B cell (primary cell): ENCODE data around the gene NRF1. TPM values are rescaled to one million over a fixed set of nuclear protein-coding genes. Genes with fewer than 3 reads are reported as not detected.

Source experiments
- ATAC-seq: fragments of 200-7000 bp; cut with Tn5 transposase; one replicate; pipeline ENCODE4 v1.10.0; 2021; ENCODE audit warnings: low read depth, mild to moderate bottlenecking, moderate number of reproducible peaks, moderate library complexity
- CTCF ChIA-PET: fragments of 350-600 bp; sonication (Branson Sonifier 250); formaldehyde crosslinking; loops from one replicate; lab custom pipeline; 2021; ENCODE audit warnings: antibody characterized with exemption, inconsistent platforms; lab: Charles Lee
- POLR2A ChIA-PET: fragments of 350-600 bp; sonication (Branson Sonifier 250); formaldehyde crosslinking; loops from one replicate; lab custom pipeline; 2021; ENCODE audit warnings: antibody characterized with exemption; lab: Charles Lee
- DNase-seq: peaks from one replicate; pipeline ENCODE4 v3.0.0; 2013
- H2AFZ ChIP-seq: 2 replicates; pipeline ENCODE4 v1.6.1; 2012; ENCODE audit warnings: mild to moderate bottlenecking, low read depth, low read length; ENCODE audit not compliant: insufficient read depth, poor library complexity, severe bottlenecking
- H3K27ac ChIP-seq, 2 donors: 1 replicate in 1 of 2; 2 replicates in 1 of 2; pipeline ENCODE4 v1.5.1; 2012 to 2013; ENCODE audit warnings: low read length in 2 of 2, mild to moderate bottlenecking in 2 of 2, moderate library complexity in 1 of 2
- H3K27me3 ChIP-seq, 4 experiments: fragments of 200-600 bp in 1 of 4; sonication (generic) in 1 of 4; replicated peaks in 1 of 4; 1 replicate in 2 of 4; 2 replicates in 2 of 4; pipeline versions ENCODE4 v1.6.1 to v1.7.0; 2013 to 2016; ENCODE audit warnings: low read length in 3 of 4, mild to moderate bottlenecking in 2 of 4, mixed read lengths in 1 of 4, moderate library complexity in 1 of 4; ENCODE audit not compliant: insufficient read depth in 4 of 4, control insufficient read depth in 3 of 4; ENCODE audit errors: control extremely low read depth in 1 of 4
- H3K36me3 ChIP-seq, 2 experiments: replicated peaks in 1 of 2; 1 replicate in 1 of 2; 2 replicates in 1 of 2; pipeline versions ENCODE4 v1.6.1 to v1.7.1; 2013; ENCODE audit warnings: low read length in 1 of 2; ENCODE audit not compliant: insufficient read depth in 2 of 2, control insufficient read depth in 1 of 2; ENCODE audit errors: control extremely low read depth in 1 of 2, extremely low read depth in 1 of 2
- H3K4me1 ChIP-seq, 2 donors: fragments of 200-600 bp in 1 of 2; sonication (generic) in 1 of 2; 1 replicate in 1 of 2; 2 replicates in 1 of 2; pipeline versions ENCODE4 v1.5.1 to v1.6.1; 2013 to 2017; ENCODE audit warnings: low read length in 2 of 2; ENCODE audit not compliant: control insufficient read depth in 2 of 2, insufficient read depth in 2 of 2
- H3K4me2 ChIP-seq: replicated peaks from 2 replicates; pipeline ENCODE3; 2012; ENCODE audit warnings: mild to moderate bottlenecking, low read depth, low read length; ENCODE audit not compliant: poor library complexity, severe bottlenecking
- H3K4me3 ChIP-seq, 5 experiments: fragments of 200-600 bp in 1 of 5; sonication (generic) in 1 of 5; 1 replicate in 3 of 5; 2 replicates in 2 of 5; pipeline versions ENCODE4 v1.5.1 to v1.7.0; 2011 to 2016; ENCODE audit warnings: low read length in 4 of 5, mild to moderate bottlenecking in 4 of 5, low read depth in 2 of 5, control low read depth in 1 of 5, moderate library complexity in 1 of 5; ENCODE audit not compliant: insufficient read depth in 1 of 5; ENCODE audit errors: control extremely low read depth in 1 of 5, extremely low read depth in 1 of 5
- H3K79me2 ChIP-seq: fragments of 200-600 bp; sonication (generic); one replicate; pipeline ENCODE4 v1.6.0; 2016; ENCODE audit warnings: low read length; ENCODE audit not compliant: control insufficient read depth, insufficient read depth
- H3K9ac ChIP-seq: fragments of 200-600 bp; sonication (generic); 2 replicates; pipeline ENCODE4 v1.6.1; 2017; ENCODE audit warnings: mild to moderate bottlenecking, low read length, moderate library complexity
- H3K9me3 ChIP-seq, 3 donors: one replicate each; pipeline versions ENCODE4 v1.6.1 to v1.7.1; 2013; ENCODE audit warnings: low read length in 2 of 3; ENCODE audit not compliant: control insufficient read depth in 2 of 3, insufficient read depth in 1 of 3; ENCODE audit errors: control extremely low read depth in 1 of 3
- H4K20me1 ChIP-seq: 2 replicates; pipeline ENCODE4 v1.6.0; 2012; ENCODE audit warnings: mild to moderate bottlenecking, low read length; ENCODE audit not compliant: insufficient read depth, control insufficient read depth, poor library complexity, severe bottlenecking
- H3K27ac Mint-ChIP-seq: one replicate; pipeline ENCODE4 v1.8.0; 2021; ENCODE audit warnings: mixed read lengths
- H3K27me3 Mint-ChIP-seq: one replicate; pipeline ENCODE4 v1.8.0; 2021; ENCODE audit warnings: mixed read lengths
- H3K4me1 Mint-ChIP-seq: one replicate; pipeline ENCODE4 v1.8.0; 2021; ENCODE audit warnings: mixed read lengths
- H3K4me3 Mint-ChIP-seq: one replicate; pipeline ENCODE4 v1.8.0; 2021; ENCODE audit warnings: mixed read lengths
- H3K9me3 Mint-ChIP-seq: one replicate; pipeline ENCODE4 v1.8.0; 2022; ENCODE audit warnings: mixed read lengths; ENCODE audit not compliant: insufficient read depth
- EZH2 ChIP-seq: IDR thresholded peaks from 2 replicates; pipeline ENCODE4 v1.6.1; 2012; ENCODE audit warnings: borderline replicate concordance, low read depth, mild to moderate bottlenecking, moderate library complexity, low read length; ENCODE audit not compliant: insufficient read depth, poor library complexity, severe bottlenecking
- WGBS: methylation state at CpG from one replicate; pipeline ENCODE4 v1.1.5; 2013; ENCODE audit warnings: missing lambda C conversion rate; ENCODE audit not compliant: insufficient coverage; 5-methylcytosine and 5-hydroxymethylcytosine counted together
- intact Hi-C: fragments of 100-400 bp; cut with micrococcal nuclease; formaldehyde crosslinking; loops from one replicate; pipeline ENCODE4 v1.10.0; 2022
- polyA plus RNA-seq: library from polyadenylated mRNA; depleted of rRNA; stranded (reverse); fragments of >200 nt; gene quantifications from 2 replicates; pipeline ENCODE4 v1.2.3, GENCODE V29; 2012
- total RNA-seq, 2 donors: library from RNA; stranded (reverse); fragments of 120-200 nt in 1 of 2; gene quantifications; 1 replicate in 1 of 2; 2 replicates in 1 of 2; pipeline versions ENCODE4 v1.2.3 to v1.2.4, GENCODE V29; 2013 to 2022
- TF ChIP-seq, protein P1 (sequence below): fragments of 200-600 bp; IDR thresholded peaks from one replicate; pipeline ENCODE4 v1.8.0; 2022; ENCODE audit warnings: antibody characterized with exemption, mild to moderate bottlenecking

NRF1 gene
- total and polyA plus RNA-seq, 2 donors (not counting 1 experiment from before 2014, with no cell fraction given), result 19.6 to 53.0 TPM

DNA sequence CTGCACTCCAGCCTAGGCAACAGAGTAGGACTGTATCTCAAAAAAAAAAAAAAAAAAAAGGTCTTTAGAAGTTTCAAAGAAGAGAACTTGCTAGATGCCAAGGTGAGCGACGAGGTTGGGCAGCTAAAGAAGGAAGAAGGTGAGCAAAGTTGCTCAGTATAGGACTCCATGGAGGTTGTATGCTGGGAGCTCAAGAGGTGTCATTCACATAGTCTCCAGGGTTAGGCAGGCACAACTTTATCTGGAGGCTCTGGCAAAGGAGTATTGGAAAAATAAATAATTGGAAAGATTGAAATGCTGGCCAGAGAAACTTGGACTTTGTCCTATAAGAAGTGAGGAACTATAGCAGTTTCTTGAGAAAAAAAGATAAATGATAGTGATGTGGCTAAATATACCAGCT is 74.5 kb downstream of the NRF1 start:
- POLR2A ChIA-PET, result no interaction called here
- H3K4me1 ChIP-seq, result no peaks in the 10 kb centered on the region
- no peak overlapping the region for H3K4me2 ChIP-seq
- Mint-ChIP-seq H3K27ac (no peak overlapping the region), H3K9me3 (no peaks in the 10 kb centered on the region), H3K4me3 (no peak overlapping the region), H3K27me3 (no peaks in the 10 kb centered on the region), H3K4me1 (no peaks in the 10 kb centered on the region)
- intact Hi-C loops, result no loop called here
- DNase-seq (no peak), ATAC-seq (no peak)
- H3K9ac ChIP-seq, result no peak overlapping the region
- H3K4me3 ChIP-seq, result no peak overlapping the region
- no peaks in the 10 kb centered on the region for H3K9me3 ChIP-seq
- no peak for TF ChIP-seq EZH2
- TF ChIP-seq, protein P1, sequence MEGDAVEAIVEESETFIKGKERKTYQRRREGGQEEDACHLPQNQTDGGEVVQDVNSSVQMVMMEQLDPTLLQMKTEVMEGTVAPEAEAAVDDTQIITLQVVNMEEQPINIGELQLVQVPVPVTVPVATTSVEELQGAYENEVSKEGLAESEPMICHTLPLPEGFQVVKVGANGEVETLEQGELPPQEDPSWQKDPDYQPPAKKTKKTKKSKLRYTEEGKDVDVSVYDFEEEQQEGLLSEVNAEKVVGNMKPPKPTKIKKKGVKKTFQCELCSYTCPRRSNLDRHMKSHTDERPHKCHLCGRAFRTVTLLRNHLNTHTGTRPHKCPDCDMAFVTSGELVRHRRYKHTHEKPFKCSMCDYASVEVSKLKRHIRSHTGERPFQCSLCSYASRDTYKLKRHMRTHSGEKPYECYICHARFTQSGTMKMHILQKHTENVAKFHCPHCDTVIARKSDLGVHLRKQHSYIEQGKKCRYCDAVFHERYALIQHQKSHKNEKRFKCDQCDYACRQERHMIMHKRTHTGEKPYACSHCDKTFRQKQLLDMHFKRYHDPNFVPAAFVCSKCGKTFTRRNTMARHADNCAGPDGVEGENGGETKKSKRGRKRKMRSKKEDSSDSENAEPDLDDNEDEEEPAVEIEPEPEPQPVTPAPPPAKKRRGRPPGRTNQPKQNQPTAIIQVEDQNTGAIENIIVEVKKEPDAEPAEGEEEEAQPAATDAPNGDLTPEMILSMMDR, result no peak
- WGBS, result 100% methylated on average over 2 of the region's 2 CpGs
- CTCF ChIA-PET, result interaction anchor here (1.3 kb wide), 1 partner anchor 139 kb away, joined by 3 read pairs; no protein-coding TSS in a partner anchor
- H3K36me3 ChIP-seq, result peaks cover 0 to 23% of the 10 kb centered on the region in 2 experiments
- no peak overlapping the region for H3K27ac ChIP-seq
- H4K20me1 ChIP-seq, result no peaks in the 10 kb centered on the region
- no peak overlapping the region for H2AFZ ChIP-seq
- H3K27me3 ChIP-seq, result no peaks in the 10 kb centered on the region
- H3K79me2 ChIP-seq, result peaks cover 2% of the 10 kb centered on the region

DNA sequence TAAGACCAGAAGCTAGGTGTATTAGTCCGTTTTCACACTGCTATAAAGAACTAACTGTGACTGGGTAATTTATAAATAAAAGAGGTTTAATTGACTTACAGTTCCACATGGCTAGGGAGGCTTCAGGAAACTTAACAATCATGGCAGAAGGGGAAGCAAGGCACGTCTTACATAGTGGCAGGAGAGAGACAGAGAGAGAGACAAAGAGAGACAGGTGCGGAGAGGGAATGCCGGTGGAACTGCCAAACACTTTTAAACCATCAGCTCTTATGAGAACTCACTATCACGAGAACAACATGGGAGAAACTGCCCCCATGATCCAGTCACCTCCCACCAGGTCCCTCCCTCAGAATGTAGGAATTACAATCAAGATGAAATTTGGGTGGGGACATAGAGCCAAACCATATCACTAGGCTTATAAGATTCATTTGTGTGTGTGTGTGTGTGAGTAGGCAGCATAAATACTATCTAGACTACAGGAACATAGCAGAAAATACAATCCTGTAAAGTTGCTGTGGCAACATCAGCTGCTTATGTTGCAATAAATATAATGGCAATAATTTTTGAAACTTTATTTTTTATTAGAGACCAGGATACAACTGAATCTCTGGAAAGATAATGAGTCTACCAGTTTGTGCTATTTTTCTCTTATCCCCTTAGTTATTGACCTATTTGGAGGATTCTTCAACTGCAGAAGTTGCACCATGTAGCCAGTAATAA is 77.1 kb downstream of the NRF1 start:
- WGBS, result no CpG with 5 or more reads among the region's 5 CpGs
- no peaks in the 10 kb centered on the region for H4K20me1 ChIP-seq
- H3K9ac ChIP-seq, result no peak overlapping the region
- DNase-seq (no peak), ATAC-seq (no peak)
- no peaks in the 10 kb centered on the region for H3K9me3 ChIP-seq
- TF ChIP-seq, protein P1, result no peak
- TF ChIP-seq EZH2, result no peak
- H3K36me3 ChIP-seq, result peaks cover 1 to 45% of the 10 kb centered on the region in 2 experiments
- H3K4me3 ChIP-seq, result no peak overlapping the region
- no peaks in the 10 kb centered on the region for H3K27me3 ChIP-seq
- no peak overlapping the region for H3K27ac ChIP-seq
- Mint-ChIP-seq H3K27ac (no peak overlapping the region), H3K9me3 (no peaks in the 10 kb centered on the region), H3K4me1 (no peaks in the 10 kb centered on the region), H3K4me3 (no peak overlapping the region), H3K27me3 (no peaks in the 10 kb centered on the region)
- H2AFZ ChIP-seq, result no peak overlapping the region
- H3K79me2 ChIP-seq, result no peaks in the 10 kb centered on the region
- intact Hi-C loops, result no loop called here
- CTCF ChIA-PET, result no interaction called here
- no peaks in the 10 kb centered on the region for H3K4me1 ChIP-seq
- POLR2A ChIA-PET, result no interaction called here
- H3K4me2 ChIP-seq, result no peak overlapping the region
